Esophagus muscularis mucosa (tissue), 4 donors: ENCODE data around the gene PIP4K2A.

Source experiments
- EP300 ChIP-seq: sonication (generic); formaldehyde crosslinking; IDR thresholded peaks from one replicate; pipeline ENCODE4 v1.6.1; 2017; ENCODE audit warnings: antibody characterized with exemption
- POLR2A ChIP-seq: fragments of 450-650 bp; IDR thresholded peaks from one replicate; pipeline ENCODE4 v1.6.1; 2017; ENCODE audit warnings: antibody characterized with exemption, moderate library complexity, mild to moderate bottlenecking, low read depth
- POLR2AphosphoS5 ChIP-seq, 2 donors: sonication (generic); formaldehyde crosslinking; IDR thresholded peaks; one replicate each; pipeline ENCODE4 v1.6.1; 2017; ENCODE audit warnings: antibody characterized with exemption in 2 of 2
- TF ChIP-seq, protein P1 (sequence below), 3 experiments: fragments of 200-600 bp in 2 of 3; fragments of 450-650 bp in 1 of 3; sonication (generic) in 2 of 3; IDR thresholded peaks; one replicate each; pipeline ENCODE4 v1.5.1; 2017 to 2019; ENCODE audit warnings: antibody characterized with exemption in 3 of 3, mild to moderate bottlenecking in 2 of 3, moderate library complexity in 1 of 3

DNA sequence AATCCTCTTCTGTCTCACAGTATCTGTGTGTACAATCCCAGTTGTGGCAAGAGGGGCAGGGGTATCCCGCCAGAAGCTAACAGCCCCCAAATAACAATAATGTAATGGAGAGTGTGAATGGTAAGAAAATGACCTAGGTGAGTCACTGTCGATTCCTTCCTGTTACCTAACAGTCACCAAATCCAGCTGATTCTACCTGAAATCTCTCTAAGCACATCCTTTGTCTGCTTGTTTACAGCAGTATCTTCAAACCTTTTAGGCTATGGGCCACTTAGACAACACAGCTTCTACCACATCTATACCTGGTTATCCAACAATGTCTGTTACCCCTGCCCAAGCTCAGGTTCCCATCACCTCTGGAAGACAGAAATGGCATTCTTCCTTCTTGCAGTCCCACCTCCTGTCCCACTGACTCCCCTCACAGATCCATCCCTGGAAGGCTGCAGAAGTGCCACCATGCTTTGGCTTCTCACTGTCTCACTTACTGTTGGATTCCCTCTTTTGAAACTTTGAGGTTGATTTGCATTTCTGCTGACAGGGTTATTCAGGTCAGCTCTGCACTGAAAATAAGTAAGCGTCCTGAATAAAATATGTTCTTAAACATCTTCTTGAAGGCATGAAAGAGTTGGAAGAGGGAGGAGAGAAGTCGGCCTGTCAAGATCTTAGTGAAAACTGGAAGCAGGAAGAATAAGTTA is 13.1 kb downstream of the PIP4K2A start:
- no peak for TF ChIP-seq EP300
- TF ChIP-seq POLR2AphosphoS5 (IDR thresholded peaks at IDR 0.05) = no peak
- TF ChIP-seq, protein P1, sequence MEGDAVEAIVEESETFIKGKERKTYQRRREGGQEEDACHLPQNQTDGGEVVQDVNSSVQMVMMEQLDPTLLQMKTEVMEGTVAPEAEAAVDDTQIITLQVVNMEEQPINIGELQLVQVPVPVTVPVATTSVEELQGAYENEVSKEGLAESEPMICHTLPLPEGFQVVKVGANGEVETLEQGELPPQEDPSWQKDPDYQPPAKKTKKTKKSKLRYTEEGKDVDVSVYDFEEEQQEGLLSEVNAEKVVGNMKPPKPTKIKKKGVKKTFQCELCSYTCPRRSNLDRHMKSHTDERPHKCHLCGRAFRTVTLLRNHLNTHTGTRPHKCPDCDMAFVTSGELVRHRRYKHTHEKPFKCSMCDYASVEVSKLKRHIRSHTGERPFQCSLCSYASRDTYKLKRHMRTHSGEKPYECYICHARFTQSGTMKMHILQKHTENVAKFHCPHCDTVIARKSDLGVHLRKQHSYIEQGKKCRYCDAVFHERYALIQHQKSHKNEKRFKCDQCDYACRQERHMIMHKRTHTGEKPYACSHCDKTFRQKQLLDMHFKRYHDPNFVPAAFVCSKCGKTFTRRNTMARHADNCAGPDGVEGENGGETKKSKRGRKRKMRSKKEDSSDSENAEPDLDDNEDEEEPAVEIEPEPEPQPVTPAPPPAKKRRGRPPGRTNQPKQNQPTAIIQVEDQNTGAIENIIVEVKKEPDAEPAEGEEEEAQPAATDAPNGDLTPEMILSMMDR (IDR thresholded peaks at IDR 0.05) = no peak
- TF ChIP-seq POLR2A = no peak
